Stimulated activated CD8-positive, alpha-beta memory T cell treated with anti-CD3 and anti-CD28 coated beads, Interleukin-2, amount 100 ng/mL, for 1 hour (primary cell): Measurements from ENCODE around the gene CDH13.

ENCODE experiments used
- DNase-seq, 2 donors: peaks; one replicate each; pipeline ENCODE4 v3.0.0-alpha.2; 2020; ENCODE audit warnings: low read depth in 2 of 2

The CDH13 gene

DNA sequence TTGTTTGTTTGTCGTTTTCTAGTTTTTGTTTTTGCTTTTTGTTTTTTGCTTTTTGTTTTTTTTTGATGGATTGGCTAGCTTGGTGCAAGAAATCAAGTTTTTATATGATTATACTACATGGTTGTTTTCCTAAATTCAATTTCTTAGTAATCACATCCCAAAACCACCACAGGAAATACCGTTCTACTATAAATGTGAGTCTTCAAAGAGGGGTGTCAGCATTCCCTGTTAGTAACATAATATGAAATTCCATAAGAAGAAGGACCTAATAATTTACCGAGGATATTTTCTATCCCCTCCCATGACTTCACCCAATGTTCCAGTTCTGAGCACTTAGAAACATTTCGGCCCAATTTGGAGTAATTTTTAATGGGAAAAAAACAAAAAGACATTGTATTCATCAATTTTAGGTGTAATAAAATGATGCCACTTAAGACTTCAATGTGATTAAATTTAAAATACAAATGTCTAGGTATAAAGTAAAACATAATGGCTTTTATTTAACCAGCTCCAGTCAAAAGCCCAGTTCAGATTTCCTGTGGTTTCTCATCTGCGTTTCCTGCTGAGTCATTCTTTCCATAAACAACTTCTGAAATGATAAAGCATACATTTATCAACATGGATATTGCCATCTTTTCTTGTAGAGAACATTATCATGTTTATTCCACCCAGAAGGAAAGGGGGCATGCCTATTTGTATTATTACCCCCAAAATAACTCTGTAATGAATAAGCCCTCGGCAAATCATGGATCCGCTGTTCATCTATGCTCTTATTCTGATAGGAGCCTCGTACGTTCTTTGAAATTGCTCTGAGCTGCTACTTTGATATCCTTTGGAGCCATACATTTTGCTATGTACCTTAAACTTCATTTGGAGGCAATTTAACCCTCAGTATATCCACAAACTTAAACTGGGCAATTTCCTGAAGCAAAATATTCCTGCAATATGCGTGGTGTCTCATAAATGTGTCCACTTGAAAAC lies 1209.1 kb downstream of the CDH13 start:
- no peak for DNase-seq

- no peak for DNase-seq
These were observed 1210.8 kb downstream of the CDH13 start for GRCh38 chr16:83837566-83837965.

GRCh38 chr16:83838151-83838550 lies 1211.4 kb downstream of the CDH13 start:
- DNase-seq = no peak

GRCh38 chr16:83839561-83839960 lies 1212.8 kb downstream of the CDH13 start:
- no peak for DNase-seq

- DNase-seq = no peak
These were observed 1213.4 kb downstream of the CDH13 start for GRCh38 chr16:83840060-83840617.

- no peak for DNase-seq
These were observed 1215.5 kb downstream of the CDH13 start for GRCh38 chr16:83842291-83842690.

DNA sequence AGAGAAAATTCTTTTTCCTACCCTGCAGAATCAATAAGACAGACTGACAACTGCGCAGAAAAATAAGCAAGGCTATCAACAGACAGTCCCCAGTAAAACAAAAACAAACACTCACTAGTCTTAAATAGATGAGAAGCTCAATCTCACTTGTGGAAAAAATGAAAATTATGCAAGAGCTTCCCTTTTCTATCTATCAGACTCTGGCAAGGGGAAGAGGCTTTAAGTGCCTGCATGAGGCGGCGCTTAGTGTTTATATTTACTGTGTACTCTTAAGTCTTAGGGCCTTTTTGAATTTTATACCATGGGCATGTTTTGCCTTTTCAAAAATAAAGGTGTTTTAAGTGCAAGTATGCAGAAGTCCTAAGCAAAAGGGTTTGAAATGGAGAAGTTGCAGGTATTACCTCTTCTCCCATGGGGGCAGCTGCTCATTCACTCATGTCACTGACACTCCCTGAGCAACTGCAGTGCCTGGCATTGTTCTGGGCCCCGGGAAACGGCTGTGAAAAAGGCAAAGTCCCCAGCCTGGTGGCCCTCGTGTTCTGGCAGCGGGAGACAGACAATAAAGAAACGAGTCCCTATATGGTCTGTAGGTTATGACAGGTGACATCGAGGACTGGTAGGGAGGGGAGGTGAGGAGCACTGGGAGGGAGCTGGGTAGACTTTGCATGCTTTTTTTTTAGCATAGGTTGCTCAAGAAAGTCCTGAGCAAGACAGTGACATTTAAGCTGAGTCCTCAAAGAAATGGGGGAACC lies 1216.2 kb downstream of the CDH13 start:
- no peak for DNase-seq

GRCh38 chr16:83843657-83844056 lies 1216.9 kb downstream of the CDH13 start:
- DNase-seq = no peak

- no peak for DNase-seq
These were observed 1218.5 kb downstream of the CDH13 start for GRCh38 chr16:83845263-83845662.

GRCh38 chr16:83847371-83848225 lies 1220.8 kb downstream of the CDH13 start:
- no peak for DNase-seq

- no peak for DNase-seq
These were observed 1222.7 kb downstream of the CDH13 start for GRCh38 chr16:83849421-83849820.
